ENCODE data around the gene KCNAB2.

KCNAB2 gene

DNA sequence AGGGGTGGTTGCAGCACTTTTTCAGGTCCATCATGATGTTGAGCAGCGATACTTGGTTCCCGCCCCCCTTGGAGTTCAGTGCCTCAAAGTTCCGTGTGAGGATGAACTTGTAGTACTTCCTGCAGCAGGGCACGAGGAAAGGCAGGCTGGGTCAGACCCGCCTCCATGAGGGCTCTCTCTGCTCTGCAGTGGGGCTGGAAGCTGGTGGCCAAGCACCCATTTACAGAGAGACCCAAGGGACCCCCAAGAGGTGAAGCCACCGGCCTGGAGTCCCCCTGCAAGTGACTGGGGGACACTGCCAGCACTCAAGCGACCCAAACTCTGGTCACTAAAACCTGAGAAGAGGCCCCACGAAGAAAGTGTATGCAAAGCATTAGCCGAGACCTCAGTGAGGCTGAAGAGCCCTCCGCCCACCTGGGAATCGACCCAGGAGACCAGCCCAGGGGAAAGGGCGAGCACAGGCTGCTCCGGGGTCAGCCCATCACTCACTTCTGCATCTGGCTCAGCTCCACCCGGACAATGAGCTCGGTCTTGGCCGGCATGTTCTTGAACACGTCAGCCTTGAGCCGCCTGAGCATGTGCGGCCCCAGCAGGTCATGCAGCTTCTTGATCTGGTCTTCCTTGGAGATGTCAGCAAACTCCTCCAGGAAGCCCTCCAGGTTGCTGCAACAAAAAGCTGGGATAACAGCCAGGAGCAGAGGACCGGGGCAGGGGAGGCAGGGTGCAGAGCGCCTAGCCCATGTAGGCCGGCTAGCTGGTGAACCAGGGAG lies 89.2 kb downstream of the KCNAB2 start:
- no peak for DNase-seq

DNA sequence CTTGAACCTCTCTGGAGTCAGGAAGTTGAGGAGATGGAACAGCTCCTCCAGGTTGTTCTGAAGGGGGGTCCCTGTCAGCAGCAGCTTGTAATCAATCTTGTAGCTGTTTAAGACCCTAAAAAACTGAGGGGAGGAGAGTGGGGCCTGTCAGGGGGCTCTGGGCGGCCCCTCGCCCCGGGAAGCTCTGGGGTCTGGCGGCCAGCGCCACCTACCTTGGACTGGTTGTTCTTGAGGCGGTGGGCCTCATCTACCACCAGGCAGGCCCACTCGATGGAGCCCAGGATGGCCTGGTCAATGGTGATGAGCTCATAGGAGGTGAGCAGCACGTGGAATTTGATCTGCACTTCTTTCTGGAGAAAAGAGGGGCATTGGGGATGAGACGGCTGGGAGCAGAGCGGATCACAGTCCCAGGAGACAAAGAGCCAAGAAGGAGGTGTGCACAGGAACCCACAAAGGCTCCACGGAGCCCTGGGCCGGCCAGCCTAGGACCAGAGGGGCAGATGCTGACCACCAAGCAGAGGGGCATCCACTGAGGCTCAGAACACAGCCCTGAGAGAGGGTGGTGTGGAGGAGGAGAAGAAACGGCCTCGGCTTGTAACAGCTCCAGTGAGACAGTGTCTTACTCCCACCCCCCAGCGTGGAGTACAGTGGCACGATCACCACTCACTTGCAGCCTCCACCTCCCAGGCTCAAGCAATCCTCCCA lies 91.0 kb downstream of the KCNAB2 start:
- DNase-seq: no peak

DNA sequence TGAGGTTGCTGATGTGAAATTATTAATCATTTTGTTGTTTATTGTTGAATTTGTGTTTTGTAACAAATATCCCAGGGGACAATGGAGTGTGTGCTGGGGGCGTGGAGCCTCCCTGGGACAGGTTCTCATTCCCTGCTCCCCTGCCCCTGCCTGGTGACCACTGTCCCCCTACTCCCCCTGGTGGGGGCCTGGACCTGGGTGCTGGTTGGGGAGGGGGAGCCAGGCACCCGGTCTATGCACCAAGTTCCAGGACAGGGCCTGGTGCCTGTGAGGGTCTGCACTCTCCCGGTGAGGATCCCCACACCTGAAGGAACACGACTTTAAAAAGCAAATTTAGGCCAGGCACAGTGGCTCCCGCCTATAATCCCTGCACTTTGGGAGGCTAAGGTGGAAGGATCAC lies 92.1 kb downstream of the KCNAB2 start:
- no peak for DNase-seq

DNA sequence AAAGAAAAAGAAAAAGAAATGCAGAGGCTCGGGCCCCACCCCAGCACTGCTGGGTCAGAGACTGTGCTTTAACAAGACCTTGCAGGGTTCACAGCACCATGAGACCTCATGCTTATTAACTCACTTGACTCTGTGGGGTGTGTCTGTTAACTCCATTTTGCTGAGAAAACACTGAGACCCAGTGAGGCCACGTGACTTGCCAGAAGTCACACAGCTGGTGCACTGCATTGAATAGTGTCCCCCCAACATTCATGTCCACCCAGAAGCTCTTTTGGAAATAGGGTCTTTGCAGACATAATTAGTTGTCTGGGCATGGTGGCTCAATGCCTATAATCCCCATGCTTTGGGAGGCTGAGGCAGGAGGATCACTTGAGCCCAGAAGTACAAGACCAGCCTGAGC lies 94.7 kb downstream of the KCNAB2 start:
- no peak for DNase-seq

DNA sequence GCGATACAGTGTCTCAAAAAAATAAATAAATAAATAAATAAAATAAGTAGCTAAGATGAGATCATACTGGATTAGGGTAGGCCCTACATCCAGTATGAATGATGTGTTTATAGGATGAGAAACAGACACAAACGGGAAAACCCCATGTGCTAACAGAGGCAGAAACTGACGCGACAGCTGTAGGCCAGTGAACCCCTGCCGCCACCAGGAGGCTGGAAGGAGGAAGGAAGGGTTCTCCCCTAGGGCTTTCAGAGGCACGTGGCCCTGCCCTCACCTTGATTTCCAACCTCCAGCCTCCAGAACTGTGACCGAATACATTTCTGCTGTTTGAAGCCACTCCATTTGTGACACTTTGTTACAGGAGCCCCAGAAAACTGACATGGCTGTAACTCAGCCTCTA lies 95.9 kb downstream of the KCNAB2 start:
- no peak for DNase-seq

DNA sequence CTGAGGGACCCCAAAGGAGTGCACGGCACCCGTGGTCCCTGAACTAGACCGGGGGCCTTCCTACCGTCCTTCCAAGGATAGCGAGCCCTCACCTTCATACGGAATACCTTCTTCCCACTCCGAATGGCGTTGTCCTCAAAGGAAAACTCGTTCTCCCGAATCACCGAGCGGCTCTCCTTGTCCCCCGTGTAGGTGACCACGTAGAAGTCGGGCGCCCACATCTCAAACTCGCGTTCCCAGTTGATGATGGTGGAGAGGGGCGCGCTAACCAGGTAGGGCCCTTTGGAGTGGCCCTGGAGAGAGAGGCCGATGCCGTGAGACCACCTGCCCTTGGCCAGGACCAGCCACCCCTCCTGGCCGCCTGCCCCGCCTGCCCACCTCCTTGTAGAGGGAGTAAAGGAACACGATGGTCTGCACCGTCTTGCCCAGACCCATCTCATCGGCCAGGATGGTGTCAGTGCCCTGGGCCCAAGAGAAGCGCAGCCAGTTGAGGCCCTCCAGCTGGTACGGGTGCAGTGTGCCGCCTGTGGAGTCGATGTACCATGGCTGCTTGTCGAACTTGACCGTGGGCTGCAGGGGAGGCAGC lies 96.4 kb downstream of the KCNAB2 start:
- no peak for DNase-seq

DNA sequence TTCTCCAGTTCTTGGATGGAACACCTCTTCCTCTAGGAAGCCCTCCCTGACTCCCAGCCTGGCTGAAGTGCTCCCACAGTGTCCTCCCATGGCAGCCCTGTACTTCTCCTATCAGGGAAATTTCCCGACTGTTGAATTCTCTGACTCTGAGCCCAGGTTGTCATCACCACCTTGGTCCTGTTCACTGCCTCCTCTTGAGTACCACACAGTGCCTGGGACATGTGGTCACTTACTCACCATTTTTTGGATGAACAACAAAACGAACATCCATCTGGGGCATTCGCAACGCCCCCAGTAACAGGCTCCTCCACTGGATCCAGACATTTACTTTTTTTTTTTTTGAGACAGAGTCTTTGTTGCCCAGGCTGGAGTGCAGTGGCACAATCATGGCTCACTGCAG lies 97.0 kb downstream of the KCNAB2 start:
- no peak for DNase-seq

DNA sequence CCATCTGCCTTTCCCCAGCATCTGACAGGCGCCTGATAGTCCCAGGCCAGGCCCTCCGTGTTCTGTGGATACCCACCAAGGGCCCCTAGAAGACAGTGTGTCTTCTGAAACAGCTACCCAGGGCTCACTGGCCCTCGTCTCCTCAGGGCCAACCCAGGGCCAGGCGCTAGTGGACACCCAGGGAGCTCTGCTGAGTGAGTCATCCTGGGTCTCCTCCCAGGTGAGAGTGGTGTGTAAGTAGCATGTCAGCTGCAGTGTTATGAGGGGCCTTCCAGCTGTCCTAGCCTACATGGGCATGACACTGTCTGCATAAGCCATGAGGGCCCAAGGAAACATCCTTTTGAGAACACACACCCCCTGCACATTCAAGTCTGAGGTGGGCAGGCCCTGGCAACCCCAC lies 97.7 kb downstream of the KCNAB2 start:
- no peak for DNase-seq

DNA sequence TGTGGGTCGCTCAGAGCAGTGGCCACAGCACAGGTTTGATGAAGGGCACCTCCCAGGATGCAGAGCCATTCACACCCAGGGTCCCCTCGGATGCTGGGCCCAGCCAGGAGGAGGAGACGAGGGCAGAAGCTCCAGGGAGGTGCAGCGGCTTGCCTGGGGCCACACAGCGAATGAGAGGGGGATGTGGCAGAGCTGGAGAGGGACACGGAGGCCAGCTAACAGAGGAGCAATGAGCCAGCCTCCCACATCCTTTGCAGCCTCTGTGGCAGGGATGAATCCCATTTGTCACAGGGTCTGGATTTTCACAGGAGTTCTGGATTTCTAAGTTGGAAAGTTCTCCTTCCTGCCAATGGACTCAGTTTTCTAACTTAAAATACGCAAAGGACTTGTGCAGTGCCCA lies 98.5 kb downstream of the KCNAB2 start:
- DNase-seq: no peak

DNA sequence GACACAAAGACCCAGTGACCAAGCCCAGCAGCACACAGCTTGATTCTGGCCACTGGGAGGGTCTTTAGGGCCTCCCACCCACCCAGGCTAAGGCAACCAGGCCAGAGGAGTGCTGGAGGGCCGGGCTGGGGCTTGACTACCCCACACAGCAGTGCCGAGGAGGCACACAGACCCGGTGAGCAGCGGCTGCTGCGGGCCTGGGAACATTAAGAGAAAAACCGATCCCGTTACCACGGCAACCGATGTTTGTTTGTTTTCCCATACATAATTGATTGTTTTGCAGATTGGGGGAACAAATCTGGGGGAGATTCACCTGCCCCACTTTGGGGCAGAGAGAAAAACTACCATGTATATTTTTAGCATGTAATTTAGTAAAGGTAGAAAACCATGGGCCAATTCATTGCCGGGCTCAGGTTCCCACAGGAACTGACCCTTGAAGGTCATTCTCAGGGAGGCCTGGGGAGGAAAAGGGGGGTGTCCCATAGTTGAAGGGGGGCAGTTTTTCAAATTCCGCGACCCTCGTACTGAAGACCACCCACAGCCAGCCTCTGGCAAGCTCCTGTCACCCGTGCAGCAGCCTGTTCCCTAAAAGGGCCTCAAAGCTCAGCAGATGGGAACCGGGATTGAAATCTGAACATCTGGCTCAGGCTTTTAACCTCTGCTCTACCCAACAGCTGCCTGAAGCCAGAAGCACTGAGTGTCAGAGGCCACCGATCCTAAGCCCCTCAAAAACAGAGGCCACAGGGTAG lies 99.1 kb downstream of the KCNAB2 start:
- DNase-seq: no peak

DNA sequence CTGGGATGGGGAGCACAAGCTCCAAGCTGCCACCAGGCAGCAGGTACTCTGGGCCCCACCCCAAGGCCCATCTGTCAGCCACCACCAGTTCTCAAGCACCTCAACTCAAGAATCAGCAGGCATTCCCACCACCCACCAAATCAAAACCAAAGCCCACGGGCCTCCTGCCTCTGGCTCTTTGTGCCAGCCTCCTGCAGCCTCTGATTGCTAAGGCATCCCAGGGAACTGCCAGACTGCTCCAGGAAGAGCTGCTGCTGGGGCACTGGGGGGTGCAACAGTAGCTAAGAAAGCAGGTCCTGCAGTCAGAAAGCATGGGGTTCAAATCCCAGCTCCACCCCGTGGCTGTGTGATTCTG lies 99.7 kb downstream of the KCNAB2 start:
- DNase-seq: no peak

DNA sequence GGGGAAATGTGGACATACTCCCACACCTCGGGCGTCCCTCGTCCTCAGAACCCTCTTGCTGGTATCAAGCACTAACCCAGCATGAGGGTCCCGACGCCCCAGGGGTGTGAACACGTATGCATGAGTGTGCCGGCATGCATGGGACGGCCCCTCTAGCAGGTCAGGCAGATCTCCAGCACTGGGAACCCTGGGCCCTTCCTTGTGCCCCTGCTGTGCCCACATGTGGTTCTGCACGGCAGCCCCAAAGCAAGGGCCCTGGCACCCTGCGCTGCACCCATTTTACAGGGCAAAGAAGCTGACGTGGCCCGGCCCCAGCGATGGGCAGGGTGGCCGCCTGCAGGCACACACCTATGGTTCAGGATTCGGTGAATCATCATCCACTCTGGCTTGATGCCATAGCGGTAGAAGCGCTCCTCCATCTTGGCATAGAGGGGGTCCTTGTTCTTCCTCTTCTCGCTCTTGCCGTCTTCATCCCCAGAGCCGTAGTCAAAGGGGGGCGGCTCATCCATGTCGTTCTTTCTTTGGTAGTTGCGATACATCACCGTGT lies 100.2 kb downstream of the KCNAB2 start:
- DNase-seq: no peak

DNA sequence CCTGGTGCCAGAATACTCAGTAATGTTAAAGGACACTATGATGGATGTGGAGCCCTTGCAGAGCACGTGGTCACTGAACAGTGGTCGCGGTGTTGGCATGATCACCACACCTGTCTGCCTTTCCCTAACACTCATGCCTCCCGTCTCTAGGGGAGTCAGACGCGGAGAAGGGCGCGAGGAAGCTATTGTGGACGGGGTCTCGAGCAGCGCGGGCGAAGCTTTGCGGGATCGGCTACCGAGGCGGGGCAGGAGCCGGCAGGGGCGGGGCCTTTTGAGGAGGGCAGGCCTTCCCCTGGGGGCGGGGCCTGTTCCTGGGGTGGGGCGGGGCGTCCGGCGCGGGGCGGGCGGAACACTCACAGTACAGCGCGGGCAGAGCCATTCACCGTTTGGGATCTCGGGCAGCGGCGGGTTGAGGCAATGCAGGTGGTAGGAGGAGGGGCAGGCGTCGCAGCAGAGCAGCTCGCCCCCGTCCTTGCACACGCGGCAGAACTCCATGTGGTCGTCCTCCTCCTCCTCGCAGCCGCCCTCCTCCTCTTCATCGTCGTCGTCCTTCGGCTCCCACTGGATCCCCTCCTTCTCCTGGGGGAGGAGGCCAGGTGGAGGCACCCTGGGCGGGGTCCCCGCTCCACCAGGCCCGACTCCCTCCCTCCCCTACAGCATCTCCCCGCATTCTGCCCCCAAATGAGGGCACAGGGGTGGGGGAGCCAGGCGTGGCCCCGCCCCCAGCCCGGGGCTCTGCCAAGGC lies 103.0 kb downstream of the KCNAB2 start:
- no peak for DNase-seq

DNA sequence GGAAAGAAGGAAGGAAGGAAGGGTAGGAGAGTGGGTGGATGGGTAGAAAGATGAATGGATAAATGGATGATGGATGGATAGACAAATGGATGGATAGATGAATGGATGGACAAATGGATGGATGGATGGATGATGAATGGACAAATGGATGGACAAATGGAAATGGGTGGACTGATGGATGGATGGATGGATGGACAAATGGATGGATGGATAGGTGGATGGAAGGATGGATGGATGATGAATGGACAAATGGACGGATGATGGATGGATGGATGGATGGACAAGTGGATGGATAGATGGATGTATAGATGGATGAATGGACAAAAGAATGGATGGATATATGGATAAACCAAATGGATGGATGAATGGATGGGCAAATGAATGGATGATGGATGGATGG lies 103.9 kb downstream of the KCNAB2 start:
- no peak for DNase-seq

DNA sequence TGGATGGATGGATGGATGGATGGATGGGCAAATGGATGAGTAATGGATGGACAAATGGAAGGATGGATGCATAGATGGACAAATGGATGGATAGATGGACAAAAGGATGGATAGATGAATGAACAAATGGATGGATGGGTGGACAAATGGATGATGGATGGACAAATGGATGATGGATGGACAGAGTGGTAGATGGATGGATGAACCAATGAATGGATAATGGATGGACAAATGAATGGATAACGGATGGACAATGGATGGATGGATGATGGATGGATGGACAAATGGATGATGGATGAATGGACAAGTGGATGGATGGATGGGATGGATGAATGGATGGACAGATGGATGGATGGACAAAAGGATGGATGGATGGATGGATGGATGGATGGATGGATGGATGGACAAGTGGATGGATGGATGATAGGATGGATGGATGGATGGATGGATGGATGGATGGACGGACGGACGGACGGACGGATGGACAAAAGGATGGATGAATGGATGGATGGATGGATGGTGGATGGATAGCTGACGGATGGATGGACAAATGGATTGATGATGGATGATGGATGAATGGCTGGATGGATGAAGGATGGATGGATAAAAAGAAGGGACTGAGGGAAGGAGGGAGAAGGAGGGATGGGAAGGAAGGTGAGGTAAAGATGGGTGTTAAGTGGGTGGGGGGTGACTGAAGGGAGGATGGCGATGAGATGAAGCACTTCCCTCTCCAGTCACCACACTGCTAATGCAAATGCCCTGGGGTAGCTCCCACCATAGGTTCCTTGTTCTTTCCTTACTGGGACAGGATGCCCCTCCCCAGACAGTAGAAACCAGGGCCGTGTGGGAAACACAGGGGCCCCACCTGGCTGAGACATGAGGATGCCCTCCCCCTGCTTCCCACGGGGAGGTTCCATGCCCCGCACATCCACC lies 104.6 kb downstream of the KCNAB2 start:
- no peak for DNase-seq
